KBM-7 (cell line): Measurements from ENCODE around the gene SUGP2.

ENCODE experiments used
- DNase-seq: peaks from one replicate; pipeline ENCODE4 v3.0.0-alpha.2; 2015
- in situ Hi-C: fragments of 300-500 bp; cut with MboI; formaldehyde crosslinking; loops from 2 replicates; pipeline ENCODE4 v1.14.3; 2020; ENCODE audit warnings: low sequenced_read_pairs, low pct_unique_long_range_greater_than_20kb, mixed read lengths

SUGP2 gene

GRCh38 chr19:18998276-18998675 lies 35.0 kb downstream of the SUGP2 start:
- in situ Hi-C loops: no loop called here
- DNase-seq: no peak

GRCh38 chr19:18996796-18997394 lies 36.4 kb downstream of the SUGP2 start:
- in situ Hi-C loops: no loop called here

GRCh38 chr19:18996351-18996750 lies 37.0 kb downstream of the SUGP2 start:
- in situ Hi-C loops: no loop called here
- DNase-seq: no peak

More at GRCh38 chr19:18996796-18997394, 36.4 kb downstream of the SUGP2 start:
- no peak for DNase-seq

- peak; percentile 72 for DNase-seq
- in situ Hi-C loops: no loop called here
These were observed 37.5 kb downstream of the SUGP2 start for GRCh38 chr19:18995804-18996241.

DNA sequence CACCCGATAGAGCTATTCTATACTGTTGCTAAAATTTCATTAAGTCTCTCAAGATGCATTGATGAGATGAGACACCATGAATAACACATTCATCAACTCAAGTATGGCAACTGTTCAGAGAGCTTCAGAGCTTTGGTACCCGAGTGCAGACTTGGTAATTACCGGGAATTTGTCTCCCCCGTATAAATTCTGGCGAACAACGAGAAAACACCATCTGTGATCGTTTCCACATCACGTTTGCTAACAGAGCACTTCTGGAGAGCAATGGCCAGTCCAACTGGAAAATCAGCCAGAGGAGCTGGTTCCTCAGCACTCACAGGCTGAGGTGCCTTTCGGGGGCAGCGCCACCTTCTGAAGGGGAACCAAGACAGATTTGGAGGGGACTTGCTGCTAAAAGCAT lies 40.2 kb downstream of the SUGP2 start:
- no peak for DNase-seq
- in situ Hi-C loops: no loop called here

DNA sequence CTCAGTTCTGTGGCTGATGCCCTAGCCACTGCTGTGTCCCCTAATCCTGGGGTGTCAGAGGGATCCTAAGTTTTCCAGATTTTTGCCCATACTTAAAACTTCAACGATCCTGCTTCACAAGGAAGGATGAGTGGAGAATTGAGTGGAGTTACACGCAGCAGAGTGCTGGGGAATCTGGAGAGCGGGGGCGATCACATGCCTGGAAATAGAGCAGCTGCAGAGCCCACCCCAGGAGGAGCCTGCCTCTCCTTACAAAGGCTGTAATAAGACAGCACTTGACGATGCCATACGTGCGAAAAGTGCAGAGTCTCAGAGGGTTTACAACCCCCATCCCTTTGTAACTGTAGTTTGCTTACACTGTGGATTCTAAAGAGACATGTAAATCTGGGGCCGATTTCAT lies 40.6 kb downstream of the SUGP2 start:
- in situ Hi-C loops: no loop called here
- DNase-seq: no peak

- DNase-seq: no peak
- in situ Hi-C loops: no loop called here
These were observed 41.8 kb downstream of the SUGP2 start for GRCh38 chr19:18991468-18991867.

GRCh38 chr19:18991006-18991405 lies 42.3 kb downstream of the SUGP2 start:
- in situ Hi-C loops: no loop called here
- DNase-seq: no peak

GRCh38 chr19:18990128-18990708 lies 43.1 kb downstream of the SUGP2 start:
- in situ Hi-C loops: no loop called here
- DNase-seq: no peak

DNA sequence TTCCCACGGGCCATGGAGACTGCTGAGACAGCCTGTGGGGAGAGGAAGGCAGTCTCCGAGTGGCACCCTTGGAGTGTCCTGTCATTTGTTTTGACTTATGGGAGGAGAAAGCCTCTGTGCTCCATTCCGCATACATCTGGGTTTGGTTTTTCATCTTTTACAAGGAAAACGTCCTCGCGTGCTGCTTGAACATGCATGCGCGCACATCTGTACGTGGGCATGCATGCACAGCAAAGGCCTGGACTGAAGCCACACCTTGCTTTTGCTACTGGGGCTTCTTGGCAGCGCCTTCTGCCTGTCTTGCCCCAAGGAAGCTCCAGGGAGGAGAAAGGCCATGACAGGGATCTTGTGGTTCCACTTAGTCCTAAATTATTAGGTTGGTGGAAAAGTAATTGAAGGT lies 44.0 kb downstream of the SUGP2 start:
- DNase-seq: no peak
- in situ Hi-C loops: no loop called here

DNA sequence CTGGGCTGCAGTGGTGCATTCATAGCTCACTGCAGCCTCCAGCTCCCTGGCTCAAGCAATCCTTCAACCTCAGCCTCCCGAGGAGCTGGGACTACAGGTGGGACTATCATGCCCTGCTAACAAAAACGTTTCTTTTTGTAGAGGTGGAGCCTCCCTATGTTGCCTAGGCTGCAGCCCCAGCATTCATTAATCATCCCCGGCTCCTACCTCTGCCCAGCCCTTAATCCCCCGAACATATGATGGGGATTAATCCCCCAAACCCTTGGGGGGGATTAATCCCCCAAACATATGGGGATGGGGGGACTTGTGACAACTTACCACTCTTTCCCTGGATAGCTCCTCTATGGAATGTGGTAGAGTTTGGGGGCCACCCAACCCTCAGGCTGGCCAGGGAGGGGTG lies 45.9 kb downstream of the SUGP2 start:
- in situ Hi-C loops: no loop called here
- no peak for DNase-seq

- DNase-seq: peak; percentile 81
- in situ Hi-C loops: no loop called here
These were observed 48.1 kb downstream of the SUGP2 start for GRCh38 chr19:18985257-18985656.

- in situ Hi-C loops: no loop called here
- DNase-seq: no peak
These were observed 49.1 kb downstream of the SUGP2 start for GRCh38 chr19:18984251-18984650.

- in situ Hi-C loops: no loop called here
- no peak for DNase-seq
These were observed 50.6 kb downstream of the SUGP2 start for GRCh38 chr19:18982669-18983068.

DNA sequence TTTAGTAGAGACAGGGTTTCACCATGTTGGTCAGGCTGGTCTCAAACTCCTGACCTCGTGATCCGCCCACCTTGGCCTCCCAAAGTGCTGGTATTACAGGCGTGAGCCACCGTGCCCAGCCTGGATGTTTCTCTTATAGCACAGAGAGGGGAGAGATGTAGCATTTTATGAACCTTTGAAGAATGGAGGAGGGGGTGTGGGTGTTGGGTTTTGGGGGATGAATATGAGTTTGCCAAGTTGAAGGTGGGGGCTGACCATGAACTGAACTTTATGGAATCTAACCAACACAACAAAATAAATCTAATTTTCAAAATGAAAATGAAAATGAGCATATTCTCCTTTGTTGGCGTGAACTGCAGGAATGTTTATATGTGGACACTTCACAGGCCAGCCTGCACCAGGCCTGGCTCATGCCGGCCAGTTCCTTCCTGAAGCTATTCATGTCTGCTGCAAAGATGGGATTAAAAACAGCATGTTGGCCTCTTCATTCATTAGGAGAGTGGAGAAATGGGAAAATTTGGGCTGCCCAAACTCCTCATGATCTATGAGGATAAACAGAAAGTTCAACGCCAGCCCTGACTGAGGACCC lies 52.8 kb downstream of the SUGP2 start:
- in situ Hi-C loops: no loop called here
- no peak for DNase-seq

- in situ Hi-C loops: no loop called here
- DNase-seq: no peak
These were observed 54.7 kb downstream of the SUGP2 start for GRCh38 chr19:18978616-18979015.

GRCh38 chr19:18975869-18976268 lies 57.4 kb downstream of the SUGP2 start:
- DNase-seq: no peak
- in situ Hi-C loops: no loop called here

GRCh38 chr19:18975011-18975410 lies 58.3 kb downstream of the SUGP2 start:
- DNase-seq: no peak
- in situ Hi-C loops: no loop called here

GRCh38 chr19:18972851-18973250 lies 60.5 kb downstream of the SUGP2 start:
- in situ Hi-C loops: no loop called here
- DNase-seq: no peak

GRCh38 chr19:18972301-18972811 lies 61.0 kb downstream of the SUGP2 start:
- peak; percentile 78 for DNase-seq

More at GRCh38 chr19:18972301-18972811, 61.0 kb downstream of the SUGP2 start:
- in situ Hi-C loops: no loop called here
